H7 (cell line): Measurements from ENCODE around the gene ABCA3. TPM values are rescaled to one million over a fixed set of nuclear protein-coding genes. Genes with fewer than 3 reads are reported as not detected.

ENCODE experiments used
- DNase-seq: peaks from one replicate; pipeline ENCODE4 v3.0.0; 2012
- H3K27me3 ChIP-seq: 2 replicates; pipeline ENCODE4 v1.6.0; 2011; ENCODE audit warnings: mild to moderate bottlenecking, low read length; ENCODE audit not compliant: control insufficient read depth, insufficient read depth
- H3K36me3 ChIP-seq: replicated peaks from 2 replicates; pipeline ENCODE4 v1.5.1; 2011; ENCODE audit warnings: low read length; ENCODE audit not compliant: control insufficient read depth, insufficient read depth
- H3K4me3 ChIP-seq: 2 replicates; pipeline ENCODE4 v1.5.1; 2011; ENCODE audit warnings: low read depth, mild to moderate bottlenecking, control low read depth, low read length, moderate library complexity; ENCODE audit not compliant: insufficient read depth
- total RNA-seq: library from RNA; depleted of rRNA; stranded (reverse); fragments of >200 nt; shearing (Covaris generic); gene quantifications from 2 replicates; pipeline ENCODE4 v1.2.3, GENCODE V29; 2014

ABCA3 gene
- total RNA-seq, 1 experiment from 2014 or later: 6.2 TPM

- no peaks in the 10 kb centered on the region; the same call in 1 of the 2 replicates for H3K27me3 ChIP-seq
- H3K36me3 ChIP-seq: no peaks in the 10 kb centered on the region
- no peak for DNase-seq
- H3K4me3 ChIP-seq: no peak overlapping the region
Observed at GRCh38 chr16:2365397-2366294, 25.1 kb upstream of the ABCA3 start.

GRCh38 chr16:2364638-2365210 lies 24.2 kb upstream of the ABCA3 start:
- Histone ChIP-seq H3K36me3 (no peaks in the 10 kb centered on the region), H3K4me3 (no peak overlapping the region), H3K27me3 (no peaks in the 10 kb centered on the region; the same call in 1 of the 2 replicates)
- DNase-seq: no peak

- Histone ChIP-seq H3K4me3 (no peak overlapping the region), H3K27me3 (no peaks in the 10 kb centered on the region; the same call in 1 of the 2 replicates), H3K36me3 (no peaks in the 10 kb centered on the region)
- no peak for DNase-seq
Observed at GRCh38 chr16:2362218-2362617, 21.7 kb upstream of the ABCA3 start.

- H3K27me3 ChIP-seq: no peaks in the 10 kb centered on the region; the same call in 1 of the 2 replicates
- H3K4me3 ChIP-seq: no peak overlapping the region
- DNase-seq: no peak
- H3K36me3 ChIP-seq: no peaks in the 10 kb centered on the region
Observed at GRCh38 chr16:2361129-2361528, 20.6 kb upstream of the ABCA3 start.

GRCh38 chr16:2359919-2360318 lies 19.4 kb upstream of the ABCA3 start:
- Histone ChIP-seq H3K4me3 (no peak overlapping the region), H3K27me3 (no peaks in the 10 kb centered on the region; the same call in 1 of the 2 replicates), H3K36me3 (no peaks in the 10 kb centered on the region)
- no peak for DNase-seq

- Histone ChIP-seq H3K4me3 (no peak overlapping the region), H3K36me3 (no peaks in the 10 kb centered on the region), H3K27me3 (no peaks in the 10 kb centered on the region; the same call in 1 of the 2 replicates)
- no peak for DNase-seq
Observed at GRCh38 chr16:2358811-2359210, 18.3 kb upstream of the ABCA3 start.

GRCh38 chr16:2357331-2357730 lies 16.8 kb upstream of the ABCA3 start:
- Histone ChIP-seq H3K4me3 (no peak overlapping the region), H3K27me3 (no peaks in the 10 kb centered on the region; the same call in 1 of the 2 replicates), H3K36me3 (no peaks in the 10 kb centered on the region)
- no peak for DNase-seq

GRCh38 chr16:2350500-2350899 lies 10.0 kb upstream of the ABCA3 start:
- DNase-seq: no peak
- no peaks in the 10 kb centered on the region for H3K36me3 ChIP-seq
- no peaks in the 10 kb centered on the region for H3K27me3 ChIP-seq
- no peak overlapping the region for H3K4me3 ChIP-seq

GRCh38 chr16:2343211-2343610 lies 2.7 kb upstream of the ABCA3 start:
- no peak for DNase-seq
- Histone ChIP-seq H3K4me3 (no peak overlapping the region), H3K27me3 (peaks cover 18% of the 10 kb centered on the region), H3K36me3 (no peaks in the 10 kb centered on the region)

GRCh38 chr16:2341456-2342447 lies 1.2 kb upstream of the ABCA3 start:
- Histone ChIP-seq H3K36me3 (no peaks in the 10 kb centered on the region), H3K27me3 (peaks cover 22% of the 10 kb centered on the region), H3K4me3 (no peak overlapping the region)
- DNase-seq: no peak

- peak; percentile 85 for DNase-seq
- no peaks in the 10 kb centered on the region for H3K36me3 ChIP-seq
- H3K27me3 ChIP-seq: peaks cover 22% of the 10 kb centered on the region
- H3K4me3 ChIP-seq: peak overlapping the region; percentile 61
Observed at GRCh38 chr16:2339521-2340484, 725 bp downstream of the ABCA3 start.

GRCh38 chr16:2337431-2338296 lies 2.9 kb downstream of the ABCA3 start:
- Histone ChIP-seq H3K36me3 (no peaks in the 10 kb centered on the region), H3K27me3 (peaks cover 22% of the 10 kb centered on the region), H3K4me3 (no peak overlapping the region)
- no peak for DNase-seq
